K562 (cell line): Measurements from ENCODE around the gene ATRIP. TPM values are rescaled to one million over a fixed set of nuclear protein-coding genes. Genes with fewer than 3 reads are reported as not detected.
A peak's percentile ranks its signal among the peaks of the same experiment; 100 is the strongest.

Experiments used
- HDAC1 ChIP-seq, 2 experiments: fragments of 450-650 bp; IDR thresholded peaks; 2 replicates each; pipeline ENCODE4 v1.6.1; 2016 to 2017; ENCODE audit warnings: inconsistent platforms in 1 of 2, mild to moderate bottlenecking in 1 of 2, moderate library complexity in 1 of 2
- KLF10 ChIP-seq: fragments of 250-450 bp; sonication (Bioruptor Pico); IDR thresholded peaks from 2 replicates; pipeline ENCODE4 v1.6.1; 2021; ENCODE audit warnings: matching md5 sums
- MAFG ChIP-seq: fragments of 450-650 bp; conservative IDR thresholded peaks from 2 replicates; pipeline ENCODE4 v1.6.1; 2016; ENCODE audit warnings: missing genetic modification characterization, missing compliant biosample characterization
- NCOR1 ChIP-seq: fragments of 450-650 bp; IDR thresholded peaks from 2 replicates; pipeline ENCODE4 v1.6.1; 2016; ENCODE audit warnings: mild to moderate bottlenecking, moderate library complexity
- PCBP1 ChIP-seq: fragments of 200-400 bp; formaldehyde crosslinking; IDR thresholded peaks from 2 replicates; pipeline ENCODE4 v1.6.1; 2018; ENCODE audit warnings: mild to moderate bottlenecking, low read depth, low read length; ENCODE audit not compliant: poor library complexity, severe bottlenecking
- RAD51 ChIP-seq: fragments of 450-650 bp; IDR thresholded peaks from 2 replicates; pipeline ENCODE4 v1.7.1; 2016; ENCODE audit warnings: low read depth, mild to moderate bottlenecking, borderline replicate concordance
- RBM15 ChIP-seq: fragments of 200-400 bp; formaldehyde crosslinking; IDR thresholded peaks from 2 replicates; pipeline ENCODE4 v1.6.1; 2018; ENCODE audit warnings: mild to moderate bottlenecking, low read length, moderate library complexity; ENCODE audit not compliant: insufficient read depth
- SRF ChIP-seq, 2 experiments: fragments of 250-450, 450-650 bp in 1 of 2; sonication (Bioruptor Pico) in 1 of 2; sonication (generic) in 1 of 2; formaldehyde crosslinking; IDR thresholded peaks; 2 replicates each; pipeline versions ENCODE4 v1.5.0 to v1.5.1; 2020 to 2022; ENCODE audit warnings: mild to moderate bottlenecking in 1 of 2, missing genetic modification reagents in 1 of 2
- TEAD4 ChIP-seq, 2 experiments: sonication (generic) in 1 of 2; formaldehyde crosslinking in 1 of 2; IDR thresholded peaks; 2 replicates each; pipeline versions ENCODE4 v1.6.1 to v1.8.0; 2012 to 2022; ENCODE audit warnings: borderline replicate concordance in 1 of 2, inconsistent platforms in 1 of 2, low read length in 1 of 2, mild to moderate bottlenecking in 1 of 2, missing genetic modification reagents in 1 of 2
- ZC3H4 ChIP-seq: sonication (generic); formaldehyde crosslinking; IDR thresholded peaks from 2 replicates; pipeline ENCODE4 v1.9.0; 2021; ENCODE audit warnings: missing genetic modification reagents, borderline replicate concordance
- polyA plus RNA-seq, 8 experiments: library from polyadenylated mRNA; depleted of rRNA in 4 of 8; stranded (reverse) in 5 of 8; unstranded in 3 of 8; fragments of >200 nt; fragmentation: Nextera tagmentation in 2 of 8; fragmentation: Illumina TruSeq in 1 of 8; extraction: Ambion mirVana in 2 of 8; extraction: Trizol in 1 of 8; gene quantifications; 2 replicates each; pipeline versions ENCODE4 v1.2.1 to v1.2.3, GENCODE V29; 2011 to 2014; ENCODE audit warnings: inconsistent platforms in 1 of 8, missing spikeins in 1 of 8
- total RNA-seq, 7 experiments: library from RNA; depleted of rRNA in 6 of 7; stranded (reverse); fragments of >200 nt in 6 of 7; fragmentation: Illumina TruSeq in 2 of 7; extraction: Trizol in 2 of 7; gene quantifications; 2 replicates each; pipeline versions ENCODE4 v1.2.1 to v1.2.3, GENCODE V29; 2011 to 2021; ENCODE audit warnings: low replicate concordance in 1 of 7
- TF ChIP-seq, protein P1 (sequence below), 3 experiments: fragments of 200-800 bp in 1 of 3; fragments of 250-450 bp in 1 of 3; fragments of 450-650 bp in 1 of 3; sonication (Bioruptor Pico) in 1 of 3; sonication (Bioruptor generic) in 1 of 3; formaldehyde crosslinking in 1 of 3; IDR thresholded peaks; 2 replicates each; pipeline versions ENCODE4 v1.6.1 to v1.8.0; 2016 to 2022; ENCODE audit warnings: mild to moderate bottlenecking in 2 of 3, missing genetic modification characterization in 2 of 3, missing compliant biosample characterization in 1 of 3, moderate library complexity in 1 of 3
- TF ChIP-seq, protein P2 (sequence below): fragments of 450-650 bp; IDR thresholded peaks from 2 replicates; pipeline ENCODE4 v1.7.0; 2016; ENCODE audit warnings: borderline replicate concordance
- TF ChIP-seq, protein P3 (sequence below): fragments of 250-450 bp; sonication (Bioruptor Pico); IDR thresholded peaks from 2 replicates; pipeline ENCODE4 v1.8.0; 2022; ENCODE audit warnings: moderate library complexity, mild to moderate bottlenecking, inconsistent platforms
- TF ChIP-seq, protein P4 (sequence below): fragments of 450-650 bp; formaldehyde crosslinking; IDR thresholded peaks from 2 replicates; pipeline ENCODE4 v1.4.0; 2022; ENCODE audit warnings: missing genetic modification characterization
- TF ChIP-seq, protein P5 (sequence below), 2 experiments: IDR thresholded peaks; 2 replicates each; pipeline ENCODE4 v1.6.1; 2012; ENCODE audit warnings: improper control_type of control experiment in 2 of 2, low read depth in 2 of 2, low read length in 2 of 2, borderline replicate concordance in 1 of 2

Gene ATRIP
- total and polyA plus RNA-seq, 9 of the 15 experiments (the other 6 are each of a cell fraction or from before 2014, with no cell fraction given): 1.7 to 15.7 (median 10.5) TPM

DNA sequence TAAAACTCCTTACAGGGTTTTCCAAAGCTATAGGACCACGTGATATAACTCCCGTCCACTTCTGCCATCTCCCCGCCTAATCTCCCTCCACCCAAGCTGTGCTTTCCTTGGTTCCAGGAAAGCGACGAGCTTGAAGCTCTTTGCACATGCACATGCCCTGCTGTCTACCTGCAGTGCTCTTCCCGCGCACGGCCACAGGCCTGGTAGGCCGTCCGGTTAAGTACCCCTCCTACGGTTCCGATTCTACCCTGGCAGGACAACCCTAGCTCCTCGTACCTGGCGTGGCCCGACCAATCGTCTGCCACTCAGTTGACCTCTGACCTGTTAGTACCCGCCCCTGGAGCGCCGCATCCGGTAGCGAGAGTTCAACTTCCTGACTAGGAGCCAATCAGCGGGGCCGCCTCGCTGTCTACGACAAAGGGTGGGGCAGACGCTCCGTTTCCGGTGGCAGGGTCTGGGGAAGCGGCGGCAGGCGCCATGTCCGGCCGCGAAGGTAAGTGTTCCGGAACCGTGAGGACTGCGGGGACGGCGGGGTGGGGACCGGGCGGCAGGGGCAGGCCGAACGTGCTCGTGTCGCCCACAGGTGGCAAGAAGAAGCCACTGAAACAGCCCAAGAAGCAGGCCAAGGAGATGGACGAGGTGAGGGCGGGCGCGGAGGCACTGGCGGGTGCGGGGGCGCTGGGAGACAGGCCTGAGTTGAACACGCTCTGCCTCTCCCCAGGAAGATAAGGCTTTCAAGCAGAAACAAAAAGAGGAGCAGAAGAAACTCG, 6.5 kb upstream of the ATRIP start, which contains the start of the genes CCDC51 and TMA7 (continued):
- TF ChIP-seq RAD51 (peak; percentile 81), RBM15 (no peak), NCOR1 (no peak), TEAD4 (IDR thresholded peaks at IDR 0.05; ENCODE audit: low read length) (no peak), TEAD4 (CRISPR knock-in tag; IDR thresholded peaks at IDR 0.05; ENCODE audit: borderline replicate concordance) (no peak), MAFG (tag) (no peak), PCBP1 (no peak), KLF10 (no peak), SRF (CRISPR knock-in tag; IDR thresholded peaks at IDR 0.05) (no peak), HDAC1 (IDR thresholded peaks at IDR 0.05) (peak in 1 of 2 experiments; percentile 55; a peak in 2 of 4 replicates), ZC3H4 (CRISPR knock-in tag) (no peak)
- TF ChIP-seq, protein P1, sequence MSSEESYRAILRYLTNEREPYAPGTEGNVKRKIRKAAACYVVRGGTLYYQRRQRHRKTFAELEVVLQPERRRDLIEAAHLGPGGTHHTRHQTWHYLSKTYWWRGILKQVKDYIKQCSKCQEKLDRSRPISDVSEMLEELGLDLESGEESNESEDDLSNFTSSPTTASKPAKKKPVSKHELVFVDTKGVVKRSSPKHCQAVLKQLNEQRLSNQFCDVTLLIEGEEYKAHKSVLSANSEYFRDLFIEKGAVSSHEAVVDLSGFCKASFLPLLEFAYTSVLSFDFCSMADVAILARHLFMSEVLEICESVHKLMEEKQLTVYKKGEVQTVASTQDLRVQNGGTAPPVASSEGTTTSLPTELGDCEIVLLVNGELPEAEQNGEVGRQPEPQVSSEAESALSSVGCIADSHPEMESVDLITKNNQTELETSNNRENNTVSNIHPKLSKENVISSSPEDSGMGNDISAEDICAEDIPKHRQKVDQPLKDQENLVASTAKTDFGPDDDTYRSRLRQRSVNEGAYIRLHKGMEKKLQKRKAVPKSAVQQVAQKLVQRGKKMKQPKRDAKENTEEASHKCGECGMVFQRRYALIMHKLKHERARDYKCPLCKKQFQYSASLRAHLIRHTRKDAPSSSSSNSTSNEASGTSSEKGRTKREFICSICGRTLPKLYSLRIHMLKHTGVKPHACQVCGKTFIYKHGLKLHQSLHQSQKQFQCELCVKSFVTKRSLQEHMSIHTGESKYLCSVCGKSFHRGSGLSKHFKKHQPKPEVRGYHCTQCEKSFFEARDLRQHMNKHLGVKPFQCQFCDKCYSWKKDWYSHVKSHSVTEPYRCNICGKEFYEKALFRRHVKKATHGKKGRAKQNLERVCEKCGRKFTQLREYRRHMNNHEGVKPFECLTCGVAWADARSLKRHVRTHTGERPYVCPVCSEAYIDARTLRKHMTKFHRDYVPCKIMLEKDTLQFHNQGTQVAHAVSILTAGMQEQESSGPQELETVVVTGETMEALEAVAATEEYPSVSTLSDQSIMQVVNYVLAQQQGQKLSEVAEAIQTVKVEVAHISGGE (CRISPR knock-in tag; IDR thresholded peaks at IDR 0.05): peak in 2 of 3 experiments; percentile 46 to 52; a peak in 1 of 6 replicates
- TF ChIP-seq, protein P2, sequence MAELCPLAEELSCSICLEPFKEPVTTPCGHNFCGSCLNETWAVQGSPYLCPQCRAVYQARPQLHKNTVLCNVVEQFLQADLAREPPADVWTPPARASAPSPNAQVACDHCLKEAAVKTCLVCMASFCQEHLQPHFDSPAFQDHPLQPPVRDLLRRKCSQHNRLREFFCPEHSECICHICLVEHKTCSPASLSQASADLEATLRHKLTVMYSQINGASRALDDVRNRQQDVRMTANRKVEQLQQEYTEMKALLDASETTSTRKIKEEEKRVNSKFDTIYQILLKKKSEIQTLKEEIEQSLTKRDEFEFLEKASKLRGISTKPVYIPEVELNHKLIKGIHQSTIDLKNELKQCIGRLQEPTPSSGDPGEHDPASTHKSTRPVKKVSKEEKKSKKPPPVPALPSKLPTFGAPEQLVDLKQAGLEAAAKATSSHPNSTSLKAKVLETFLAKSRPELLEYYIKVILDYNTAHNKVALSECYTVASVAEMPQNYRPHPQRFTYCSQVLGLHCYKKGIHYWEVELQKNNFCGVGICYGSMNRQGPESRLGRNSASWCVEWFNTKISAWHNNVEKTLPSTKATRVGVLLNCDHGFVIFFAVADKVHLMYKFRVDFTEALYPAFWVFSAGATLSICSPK: no peak
- TF ChIP-seq, protein P3, sequence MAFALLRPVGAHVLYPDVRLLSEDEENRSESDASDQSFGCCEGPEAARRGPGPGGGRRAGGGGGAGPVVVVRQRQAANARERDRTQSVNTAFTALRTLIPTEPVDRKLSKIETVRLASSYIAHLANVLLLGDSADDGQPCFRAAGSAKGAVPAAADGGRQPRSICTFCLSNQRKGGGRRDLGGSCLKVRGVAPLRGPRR: no peak
- TF ChIP-seq, protein P4, sequence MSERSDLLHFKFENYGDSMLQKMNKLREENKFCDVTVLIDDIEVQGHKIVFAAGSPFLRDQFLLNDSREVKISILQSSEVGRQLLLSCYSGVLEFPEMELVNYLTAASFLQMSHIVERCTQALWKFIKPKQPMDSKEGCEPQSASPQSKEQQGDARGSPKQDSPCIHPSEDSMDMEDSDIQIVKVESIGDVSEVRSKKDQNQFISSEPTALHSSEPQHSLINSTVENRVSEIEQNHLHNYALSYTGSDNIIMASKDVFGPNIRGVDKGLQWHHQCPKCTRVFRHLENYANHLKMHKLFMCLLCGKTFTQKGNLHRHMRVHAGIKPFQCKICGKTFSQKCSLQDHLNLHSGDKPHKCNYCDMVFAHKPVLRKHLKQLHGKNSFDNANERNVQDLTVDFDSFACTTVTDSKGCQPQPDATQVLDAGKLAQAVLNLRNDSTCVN (CRISPR knock-in tag): no peak
- TF ChIP-seq, protein P5, sequence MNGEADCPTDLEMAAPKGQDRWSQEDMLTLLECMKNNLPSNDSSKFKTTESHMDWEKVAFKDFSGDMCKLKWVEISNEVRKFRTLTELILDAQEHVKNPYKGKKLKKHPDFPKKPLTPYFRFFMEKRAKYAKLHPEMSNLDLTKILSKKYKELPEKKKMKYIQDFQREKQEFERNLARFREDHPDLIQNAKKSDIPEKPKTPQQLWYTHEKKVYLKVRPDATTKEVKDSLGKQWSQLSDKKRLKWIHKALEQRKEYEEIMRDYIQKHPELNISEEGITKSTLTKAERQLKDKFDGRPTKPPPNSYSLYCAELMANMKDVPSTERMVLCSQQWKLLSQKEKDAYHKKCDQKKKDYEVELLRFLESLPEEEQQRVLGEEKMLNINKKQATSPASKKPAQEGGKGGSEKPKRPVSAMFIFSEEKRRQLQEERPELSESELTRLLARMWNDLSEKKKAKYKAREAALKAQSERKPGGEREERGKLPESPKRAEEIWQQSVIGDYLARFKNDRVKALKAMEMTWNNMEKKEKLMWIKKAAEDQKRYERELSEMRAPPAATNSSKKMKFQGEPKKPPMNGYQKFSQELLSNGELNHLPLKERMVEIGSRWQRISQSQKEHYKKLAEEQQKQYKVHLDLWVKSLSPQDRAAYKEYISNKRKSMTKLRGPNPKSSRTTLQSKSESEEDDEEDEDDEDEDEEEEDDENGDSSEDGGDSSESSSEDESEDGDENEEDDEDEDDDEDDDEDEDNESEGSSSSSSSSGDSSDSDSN (IDR thresholded peaks at IDR 0.05; ENCODE audit: borderline replicate concordance in 1 of 2, low read depth in 2 of 2, low read length in 2 of 2): no peak
